ENCODE measurements around the gene CYB5R3.

DNA sequence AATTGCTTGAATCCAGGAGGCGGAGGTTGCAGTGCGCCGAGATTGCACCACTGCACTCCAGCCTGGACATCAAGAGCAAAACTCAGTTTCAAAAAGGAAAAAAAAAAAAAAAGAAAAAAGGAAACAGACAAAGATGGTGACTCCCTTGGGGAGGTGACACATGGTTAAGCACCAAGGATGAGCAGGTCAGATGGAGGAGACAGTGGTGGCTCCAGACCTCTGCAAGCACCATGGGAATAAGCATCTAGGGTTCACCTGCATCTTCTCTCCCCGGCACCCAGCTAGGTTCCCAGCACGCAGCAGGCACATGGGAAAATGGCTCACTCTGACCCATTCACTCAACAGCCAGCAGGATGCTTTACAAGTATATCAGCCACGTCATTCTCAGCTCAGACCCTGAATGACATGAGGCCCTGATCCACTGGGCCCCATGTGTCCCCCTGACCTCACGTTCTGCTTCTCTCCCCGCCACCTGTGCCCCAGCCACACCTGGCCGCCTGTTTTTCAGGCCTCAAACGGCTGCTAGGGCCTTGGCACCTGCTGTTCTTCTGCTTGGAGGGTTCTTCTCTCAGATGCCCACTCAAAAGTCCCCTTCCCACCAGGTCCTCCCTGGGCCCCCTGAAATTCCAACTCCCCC is 47.3 kb upstream of the CYB5R3 start:
- TF ChIP-seq EZH2 (IDR thresholded peaks at IDR 0.05; ENCODE audit: insufficient read depth, poor library complexity, severe bottlenecking) = no peak
- TF ChIP-seq EZH2phosphoT487 (IDR thresholded peaks at IDR 0.05; ENCODE audit: insufficient read depth, low read depth) = no peak
